ENCODE data around the gene PCCA.

The PCCA gene

GRCh38 chr13:100230769-100231149 is 141.9 kb downstream of the PCCA start:
- DNase-seq (ENCODE audit: low spot score): no peak
- H3K4me3 ChIP-seq: no peak overlapping the region
- H3K27ac ChIP-seq: no peak overlapping the region
- no peak for TF ChIP-seq CTCF (IDR thresholded peaks at IDR 0.05)

DNA sequence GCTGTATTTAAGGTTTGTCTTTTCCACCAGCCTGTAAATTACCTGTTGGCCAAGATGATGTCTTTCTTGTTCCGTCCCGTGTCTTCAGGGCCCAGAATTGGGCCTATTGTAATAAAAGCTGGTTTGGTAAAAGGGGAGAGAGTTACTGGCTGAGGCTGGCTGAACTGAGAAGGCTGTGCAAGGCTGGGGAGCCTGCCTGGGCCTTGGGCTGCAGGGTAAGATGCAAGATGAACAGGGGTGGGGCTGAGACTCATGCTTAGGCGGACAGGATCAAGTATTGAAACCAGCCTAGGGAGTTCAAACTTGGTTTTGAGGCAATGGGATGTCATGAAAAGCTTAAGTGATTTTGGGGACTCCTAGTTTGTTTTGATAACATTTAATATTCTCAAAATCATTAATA is 142.3 kb downstream of the PCCA start:
- no peak for TF ChIP-seq CTCF (IDR thresholded peaks at IDR 0.05)
- DNase-seq (ENCODE audit: low spot score): no peak
- H3K4me3 ChIP-seq: no peak overlapping the region
- no peak overlapping the region for H3K27ac ChIP-seq

DNA sequence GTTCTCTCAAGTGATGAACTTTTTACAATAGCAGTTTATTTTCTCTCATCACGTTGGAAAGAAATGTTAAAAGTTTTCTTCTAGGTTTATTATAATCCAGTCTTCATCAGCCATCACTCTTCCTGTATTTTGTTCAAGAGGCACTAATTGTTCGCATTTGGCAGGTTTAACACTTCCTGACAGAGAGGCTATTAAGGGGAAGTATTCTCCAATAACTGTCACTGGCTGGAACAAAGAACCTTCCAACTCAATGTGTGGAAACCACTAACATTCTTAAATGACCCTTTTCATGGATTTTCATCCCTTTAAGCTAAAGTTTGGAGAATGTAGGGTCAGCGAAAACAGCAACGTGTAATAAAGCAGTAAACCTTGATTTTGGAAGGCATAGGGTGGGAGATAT is 145.1 kb downstream of the PCCA start:
- Histone ChIP-seq H3K27ac (no peak overlapping the region), H3K4me3 (no peak overlapping the region)
- no peak for DNase-seq (ENCODE audit: low spot score)
- no peak for TF ChIP-seq CTCF (IDR thresholded peaks at IDR 0.05)

DNA sequence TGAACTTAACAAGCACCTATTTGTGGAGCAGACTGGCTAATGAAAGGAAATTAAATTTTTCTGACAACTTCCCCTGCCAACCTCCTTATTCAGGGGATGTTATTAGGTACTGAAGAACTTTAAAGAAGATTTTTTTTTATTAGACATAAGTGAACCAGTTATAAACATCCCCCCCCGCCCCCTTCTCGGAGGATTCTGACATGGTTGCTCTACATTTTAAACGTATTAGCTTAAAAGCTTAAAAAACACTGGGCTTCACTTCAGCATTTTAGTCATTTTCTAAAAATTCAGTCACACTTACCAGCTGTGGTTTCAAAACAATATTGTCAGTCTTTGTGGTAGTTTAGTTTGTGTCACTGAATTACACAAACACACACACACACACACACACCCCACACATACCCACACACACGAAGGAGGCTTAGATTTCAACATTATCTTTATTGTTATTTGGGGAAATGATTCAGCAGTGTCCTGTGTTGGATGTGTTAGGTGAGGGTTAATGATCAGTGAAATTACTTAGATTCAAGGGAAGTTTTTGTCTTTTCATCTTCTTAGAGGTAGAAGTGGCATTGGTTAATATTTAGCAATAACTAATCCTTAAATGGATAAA is 145.7 kb downstream of the PCCA start:
- no peak overlapping the region for H3K27ac ChIP-seq
- H3K4me3 ChIP-seq: no peak overlapping the region
- DNase-seq (ENCODE audit: low spot score): no peak
- no peak for TF ChIP-seq CTCF (IDR thresholded peaks at IDR 0.05)

- DNase-seq (ENCODE audit: low spot score): no peak
- Histone ChIP-seq H3K27ac (no peak overlapping the region), H3K4me3 (no peak overlapping the region)
- TF ChIP-seq CTCF (IDR thresholded peaks at IDR 0.05): peak; percentile 35
These were observed 146.5 kb downstream of the PCCA start for GRCh38 chr13:100235311-100235901.

- no peak overlapping the region for H3K4me3 ChIP-seq
- H3K27ac ChIP-seq: no peak overlapping the region
- no peak for TF ChIP-seq CTCF (IDR thresholded peaks at IDR 0.05)
- DNase-seq (ENCODE audit: low spot score): no peak
These were observed 151.4 kb downstream of the PCCA start for GRCh38 chr13:100240109-100240779.

- H3K27ac ChIP-seq: no peak overlapping the region
These were observed 155.5 kb downstream of the PCCA start for GRCh38 chr13:100244431-100244830.

More at GRCh38 chr13:100244431-100244830, 155.5 kb downstream of the PCCA start:
- no peak for DNase-seq (ENCODE audit: low spot score)
- H3K4me3 ChIP-seq: no peak overlapping the region
- no peak for TF ChIP-seq CTCF (IDR thresholded peaks at IDR 0.05)

All from coronary artery (tissue), 2 donors.